NCI-H510A (cell line): ENCODE results near the gene MTCL3.

ENCODE experiments used
- DNase-seq: peaks from one replicate; lab custom pipeline; 2025; lab: John Stamatoyannopoulos, UW

Gene MTCL3

GRCh38 chr6:127518710-127519468 lies at the start of gene MTCL3:
Gene MTCL3, minus strand, starts transcription at chr6:127519335.
- peak; percentile 74 for DNase-seq

GRCh38 chr6:127567476-127567875 lies 48.3 kb upstream of the MTCL3 start:
- DNase-seq, result no peak

DNA sequence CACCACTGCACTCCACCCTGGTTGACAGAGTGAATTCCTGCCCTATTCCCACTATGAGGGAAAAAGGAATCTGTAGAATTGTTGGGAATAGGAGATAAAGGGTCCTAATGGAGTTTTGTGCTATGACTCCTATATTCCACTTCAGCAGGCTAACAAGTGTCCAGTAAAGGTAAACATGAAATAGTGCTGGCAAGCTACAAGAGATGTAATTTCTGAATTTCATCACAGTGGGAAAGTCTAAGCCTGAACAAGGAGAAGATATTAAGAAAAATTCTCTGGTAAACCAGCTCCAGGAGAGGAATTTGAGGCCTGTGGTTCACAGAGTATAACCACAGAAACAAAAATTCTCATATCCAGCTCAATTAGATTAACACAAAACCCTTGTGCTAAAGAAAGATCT lies 47.5 kb upstream of the MTCL3 start:
- no peak for DNase-seq

- no peak for DNase-seq
Observed at GRCh38 chr6:127566119-127566518, 47.0 kb upstream of the MTCL3 start.

DNA sequence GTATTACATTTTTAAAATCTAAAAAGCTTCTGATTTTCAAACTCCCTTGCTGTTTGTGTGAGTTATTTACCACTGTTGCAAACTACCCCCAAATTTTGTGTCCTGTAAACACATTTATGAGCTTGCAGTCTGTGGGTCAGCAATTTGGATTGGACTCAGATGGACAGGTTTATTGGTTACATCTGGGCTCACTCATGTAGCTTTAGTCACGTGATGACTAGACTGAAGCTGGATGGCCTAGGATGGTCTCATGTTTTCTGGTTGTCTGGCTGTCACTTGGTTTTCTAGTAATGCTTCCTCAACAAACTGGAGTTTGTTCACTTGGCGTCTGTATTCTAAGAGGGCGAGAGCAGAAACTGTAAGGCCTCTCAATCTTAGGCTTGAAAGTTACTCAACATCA lies 45.6 kb upstream of the MTCL3 start:
- no peak for DNase-seq

DNA sequence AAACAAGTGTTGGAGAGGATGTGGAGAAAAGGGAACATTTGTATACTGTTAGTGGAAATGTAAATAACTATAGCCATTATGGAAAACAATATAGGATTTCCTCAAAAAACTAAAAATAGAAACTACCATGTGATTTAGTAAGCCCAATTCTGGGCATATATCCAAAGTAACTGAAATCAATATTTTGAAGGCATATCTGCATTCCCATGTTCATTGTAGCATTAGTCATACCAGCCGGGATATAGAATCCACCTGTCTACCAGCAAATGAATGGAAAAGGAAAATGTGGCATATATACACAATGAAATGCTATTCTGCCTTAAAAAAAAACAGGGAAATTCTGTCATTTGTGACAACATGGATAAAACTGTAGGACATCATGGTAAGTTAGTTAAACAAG lies 42.5 kb upstream of the MTCL3 start:
- no peak for DNase-seq

DNA sequence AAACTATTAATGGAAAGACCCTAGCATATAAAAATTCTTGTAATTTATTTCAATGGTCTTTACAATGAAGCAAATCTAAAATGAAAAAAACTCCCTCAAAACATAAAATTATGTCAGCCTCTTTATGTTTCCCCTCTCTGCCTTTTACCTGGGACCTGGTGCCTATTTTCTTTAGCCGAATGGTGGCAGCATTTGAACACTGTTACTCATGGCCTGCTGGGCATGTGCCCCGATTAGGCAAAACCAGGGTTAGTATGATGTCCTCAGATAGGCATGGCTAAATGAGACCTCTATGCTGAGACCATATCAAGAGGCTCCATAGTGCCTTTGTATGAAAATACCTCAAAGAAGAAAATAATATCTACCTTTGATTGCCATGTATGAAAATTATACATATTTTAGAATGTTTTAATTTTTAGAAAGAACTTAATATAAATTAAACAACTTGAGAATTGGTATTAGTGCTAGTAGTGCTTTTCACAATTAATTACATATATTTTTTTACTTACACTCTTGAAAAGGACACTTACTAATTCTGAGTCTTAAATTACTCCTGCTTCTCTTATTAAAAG lies 35.4 kb upstream of the MTCL3 start:
- no peak for DNase-seq

- DNase-seq, result no peak
Observed at GRCh38 chr6:127550403-127550802, 31.3 kb upstream of the MTCL3 start.

DNA sequence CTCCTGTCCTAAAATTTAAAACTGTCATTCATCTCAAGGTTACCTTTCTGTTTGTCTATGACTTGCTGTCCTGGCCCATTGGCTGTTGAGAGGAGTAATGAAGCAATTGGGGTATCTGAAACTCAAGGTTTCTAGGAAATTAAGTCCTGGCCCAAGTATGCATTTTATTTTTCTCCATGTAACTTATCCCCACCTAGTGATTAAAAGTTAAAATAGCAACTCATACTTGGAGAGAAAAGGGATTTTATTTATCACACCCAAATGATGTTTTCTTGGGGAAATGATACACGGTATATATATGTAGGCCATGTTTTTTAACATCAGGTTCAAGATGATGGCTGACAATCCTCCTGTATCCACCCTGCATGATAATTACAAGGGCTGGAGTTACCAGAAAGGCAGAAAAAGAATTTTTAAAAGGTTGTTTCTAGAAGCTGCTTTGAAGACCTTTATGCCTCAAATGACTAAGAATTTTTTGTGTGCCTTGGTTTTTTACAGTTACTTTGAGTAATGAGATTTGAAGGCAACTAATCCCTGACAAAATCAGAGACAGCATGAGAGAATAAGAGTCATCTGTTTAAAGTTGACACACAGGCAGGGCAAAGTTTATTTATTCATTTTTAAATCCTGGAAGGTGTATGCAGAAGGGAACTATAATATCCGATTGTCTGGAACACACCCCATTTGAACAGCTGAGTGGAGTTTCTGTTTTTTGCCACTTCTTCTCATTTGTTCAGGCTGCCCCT lies 28.9 kb upstream of the MTCL3 start:
- DNase-seq, result no peak

- no peak for DNase-seq
Observed at GRCh38 chr6:127547215-127547614, 28.1 kb upstream of the MTCL3 start.

DNA sequence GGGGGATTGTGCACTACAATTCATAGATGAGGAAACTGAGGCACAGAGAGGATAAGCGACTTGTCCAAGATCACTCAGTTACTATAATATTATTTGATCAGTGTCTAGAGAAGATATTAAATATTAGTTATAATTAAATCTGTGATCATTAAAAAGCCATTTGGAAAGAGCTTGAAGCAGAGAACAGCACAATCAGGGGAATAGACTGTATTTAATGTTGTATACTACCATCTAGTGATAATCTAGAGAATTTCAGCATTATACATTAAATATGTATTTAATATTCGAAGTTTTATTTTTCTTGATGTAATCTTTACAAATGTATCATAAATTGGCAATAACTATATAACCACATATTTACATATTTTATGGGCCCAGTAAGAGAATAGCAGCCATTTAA lies 20.1 kb upstream of the MTCL3 start:
- no peak for DNase-seq

DNA sequence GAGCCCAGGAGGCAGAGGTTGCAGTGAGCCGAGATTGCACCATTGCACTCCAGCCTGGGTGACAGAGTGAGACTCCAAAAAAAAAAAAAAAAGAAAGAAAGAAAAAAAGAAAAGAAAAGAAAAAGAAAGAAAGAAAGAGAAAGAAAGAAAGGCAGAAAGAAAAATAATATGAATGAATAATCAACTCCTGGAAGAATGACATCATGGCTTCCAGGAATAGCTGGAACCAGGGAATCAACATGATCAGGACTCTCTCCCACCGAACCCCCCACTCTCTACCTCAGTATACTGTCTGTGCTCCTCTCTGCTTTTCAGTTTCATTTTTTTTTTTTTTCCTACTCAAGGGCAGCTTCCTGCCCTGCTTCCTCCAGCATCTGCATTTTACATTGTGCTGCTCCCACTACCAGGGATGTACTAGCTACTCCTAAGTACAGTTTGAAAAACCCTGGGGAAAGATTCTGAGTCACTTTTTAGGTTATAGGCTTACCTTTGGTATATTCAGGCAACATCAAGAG lies 19.7 kb upstream of the MTCL3 start:
- DNase-seq, result no peak

DNA sequence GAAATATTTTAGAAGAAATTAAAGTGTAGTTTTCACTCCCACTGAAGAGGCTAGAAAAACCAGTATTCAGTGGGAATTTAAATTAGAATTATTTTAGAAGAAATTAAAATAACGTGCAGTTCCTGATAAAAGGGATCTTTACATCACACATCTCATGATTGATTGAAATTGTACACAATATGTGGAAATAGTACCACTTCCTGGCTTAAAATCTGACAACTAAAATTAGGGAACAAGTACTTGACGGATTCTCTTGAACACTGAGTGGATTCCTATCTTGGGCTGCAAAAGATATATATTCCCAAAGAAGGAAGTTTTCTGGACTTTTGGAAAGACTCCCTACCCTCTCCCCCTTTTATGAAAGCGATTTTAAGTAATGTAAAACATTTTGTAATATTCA lies 14.6 kb upstream of the MTCL3 start:
- no peak for DNase-seq

- DNase-seq, result no peak
Observed at GRCh38 chr6:127533011-127533410, 13.9 kb upstream of the MTCL3 start.

- DNase-seq, result no peak
Observed at GRCh38 chr6:127522714-127523113, 3.6 kb upstream of the MTCL3 start.

DNA sequence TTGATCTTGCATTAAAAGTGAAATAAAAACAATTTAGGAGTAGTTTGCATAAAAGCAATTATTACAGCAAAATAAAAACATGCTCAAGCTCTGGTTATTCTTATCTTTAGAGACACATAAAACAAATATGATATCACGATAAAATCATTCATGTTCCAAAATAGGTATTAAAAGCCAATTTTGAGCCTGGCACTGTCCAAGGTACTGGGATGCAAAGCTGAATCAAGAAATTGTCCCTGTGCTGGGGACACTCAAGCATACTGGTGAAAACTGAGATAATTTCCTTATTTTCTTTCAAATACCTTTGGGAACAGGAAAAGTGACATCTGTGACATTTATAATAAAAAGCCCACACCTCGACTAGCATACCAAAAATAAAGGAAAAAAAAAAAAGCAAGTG lies 931 bp upstream of the MTCL3 start:
- DNase-seq, result no peak

GRCh38 chr6:127519469-127519785 lies 292 bp upstream of the MTCL3 start:
- DNase-seq, result no peak

GRCh38 chr6:127518191-127518709 lies 885 bp downstream of the MTCL3 start:
- DNase-seq, result no peak

GRCh38 chr6:127517693-127518092 lies 1.4 kb downstream of the MTCL3 start:
- DNase-seq, result no peak

- no peak for DNase-seq
Observed at GRCh38 chr6:127516662-127517273, 2.4 kb downstream of the MTCL3 start.

DNA sequence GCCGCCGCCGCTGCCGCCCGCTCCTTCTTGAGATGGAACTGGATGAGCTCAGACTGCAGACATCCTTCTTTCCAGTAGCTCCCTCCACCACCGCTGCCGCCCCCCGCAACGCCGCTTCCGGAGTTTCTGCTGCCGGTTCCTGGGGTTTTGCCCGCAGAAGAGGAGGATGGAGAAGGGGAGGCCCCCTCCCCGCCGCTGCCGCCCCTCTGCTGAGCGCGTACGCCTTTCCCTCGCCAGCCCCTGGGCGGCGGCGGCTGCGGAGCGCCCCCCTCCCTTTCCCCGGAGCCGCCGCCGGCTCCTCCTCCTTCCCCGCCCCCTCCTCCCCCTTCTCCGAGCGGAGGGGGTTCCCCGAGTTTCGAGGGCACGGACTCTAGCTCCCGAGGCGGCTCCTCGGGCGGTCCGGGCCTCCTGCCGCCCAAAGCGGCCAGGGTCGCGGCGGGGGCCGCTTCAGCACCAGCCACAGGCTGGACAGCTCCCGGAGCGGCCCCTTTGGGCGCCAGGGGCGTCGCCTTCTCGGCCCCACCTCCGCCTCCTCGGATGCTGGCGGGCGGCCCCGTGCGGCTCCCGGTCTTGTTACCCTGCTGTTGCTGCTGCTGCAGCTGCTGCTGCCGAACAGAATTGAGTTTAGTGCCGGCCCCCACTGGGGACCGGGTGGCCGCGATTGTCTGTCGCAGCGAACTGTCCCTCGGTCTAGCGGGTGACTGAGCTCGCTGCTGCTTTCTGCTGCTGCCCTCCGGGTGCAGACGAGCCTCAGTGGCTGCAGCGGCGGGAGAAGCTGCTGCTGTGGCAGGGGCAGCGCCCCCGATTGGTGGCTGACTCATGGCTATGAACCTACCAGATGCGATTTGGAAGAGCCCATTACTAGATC lies 3.1 kb downstream of the MTCL3 start:
- DNase-seq, result no peak
